ENCODE measurements around the gene ATOH8.

GRCh38 chr2:85785871-85786270 lies 32.1 kb downstream of the ATOH8 start:
- TF ChIP-seq, protein P1, sequence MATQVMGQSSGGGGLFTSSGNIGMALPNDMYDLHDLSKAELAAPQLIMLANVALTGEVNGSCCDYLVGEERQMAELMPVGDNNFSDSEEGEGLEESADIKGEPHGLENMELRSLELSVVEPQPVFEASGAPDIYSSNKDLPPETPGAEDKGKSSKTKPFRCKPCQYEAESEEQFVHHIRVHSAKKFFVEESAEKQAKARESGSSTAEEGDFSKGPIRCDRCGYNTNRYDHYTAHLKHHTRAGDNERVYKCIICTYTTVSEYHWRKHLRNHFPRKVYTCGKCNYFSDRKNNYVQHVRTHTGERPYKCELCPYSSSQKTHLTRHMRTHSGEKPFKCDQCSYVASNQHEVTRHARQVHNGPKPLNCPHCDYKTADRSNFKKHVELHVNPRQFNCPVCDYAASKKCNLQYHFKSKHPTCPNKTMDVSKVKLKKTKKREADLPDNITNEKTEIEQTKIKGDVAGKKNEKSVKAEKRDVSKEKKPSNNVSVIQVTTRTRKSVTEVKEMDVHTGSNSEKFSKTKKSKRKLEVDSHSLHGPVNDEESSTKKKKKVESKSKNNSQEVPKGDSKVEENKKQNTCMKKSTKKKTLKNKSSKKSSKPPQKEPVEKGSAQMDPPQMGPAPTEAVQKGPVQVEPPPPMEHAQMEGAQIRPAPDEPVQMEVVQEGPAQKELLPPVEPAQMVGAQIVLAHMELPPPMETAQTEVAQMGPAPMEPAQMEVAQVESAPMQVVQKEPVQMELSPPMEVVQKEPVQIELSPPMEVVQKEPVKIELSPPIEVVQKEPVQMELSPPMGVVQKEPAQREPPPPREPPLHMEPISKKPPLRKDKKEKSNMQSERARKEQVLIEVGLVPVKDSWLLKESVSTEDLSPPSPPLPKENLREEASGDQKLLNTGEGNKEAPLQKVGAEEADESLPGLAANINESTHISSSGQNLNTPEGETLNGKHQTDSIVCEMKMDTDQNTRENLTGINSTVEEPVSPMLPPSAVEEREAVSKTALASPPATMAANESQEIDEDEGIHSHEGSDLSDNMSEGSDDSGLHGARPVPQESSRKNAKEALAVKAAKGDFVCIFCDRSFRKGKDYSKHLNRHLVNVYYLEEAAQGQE (IDR thresholded peaks at IDR 0.05; ENCODE audit: low read depth, low read length): no peak
- TF ChIP-seq NRF1 (conservative IDR thresholded peaks at IDR 0.05; ENCODE audit: low read depth, low read length) (no peak), TBL1XR1 (IDR thresholded peaks at IDR 0.05; ENCODE audit: low read depth, low read length) (no peak), EZH2 (IDR thresholded peaks at IDR 0.05; ENCODE audit: borderline replicate concordance, control insufficient read depth, low read depth, low read length) (no peak), POLR2AphosphoS5 (IDR thresholded peaks at IDR 0.05; ENCODE audit: low read length) (no peak), TAF1 (IDR thresholded peaks at IDR 0.05; ENCODE audit: borderline replicate concordance, low read depth, low read length) (no peak), RFX5 (IDR thresholded peaks at IDR 0.05; ENCODE audit: low read depth, low read length) (no peak), BHLHE40 (IDR thresholded peaks at IDR 0.05; ENCODE audit: borderline replicate concordance in 1 of 2, low read depth in 2 of 2, low read length in 1 of 2) (no peak), SPI1 (IDR thresholded peaks at IDR 0.05; ENCODE audit: borderline replicate concordance, insufficient read depth, low read depth, low read length) (no peak), NFYA (IDR thresholded peaks at IDR 0.05; ENCODE audit: borderline replicate concordance, low read depth, low read length) (no peak), SIX5 (IDR thresholded peaks at IDR 0.05; ENCODE audit: low read depth, low read length, severe bottlenecking) (no peak), SP1 (IDR thresholded peaks at IDR 0.05; ENCODE audit: low read depth, low read length) (no peak)
- TF ChIP-seq, protein P2, sequence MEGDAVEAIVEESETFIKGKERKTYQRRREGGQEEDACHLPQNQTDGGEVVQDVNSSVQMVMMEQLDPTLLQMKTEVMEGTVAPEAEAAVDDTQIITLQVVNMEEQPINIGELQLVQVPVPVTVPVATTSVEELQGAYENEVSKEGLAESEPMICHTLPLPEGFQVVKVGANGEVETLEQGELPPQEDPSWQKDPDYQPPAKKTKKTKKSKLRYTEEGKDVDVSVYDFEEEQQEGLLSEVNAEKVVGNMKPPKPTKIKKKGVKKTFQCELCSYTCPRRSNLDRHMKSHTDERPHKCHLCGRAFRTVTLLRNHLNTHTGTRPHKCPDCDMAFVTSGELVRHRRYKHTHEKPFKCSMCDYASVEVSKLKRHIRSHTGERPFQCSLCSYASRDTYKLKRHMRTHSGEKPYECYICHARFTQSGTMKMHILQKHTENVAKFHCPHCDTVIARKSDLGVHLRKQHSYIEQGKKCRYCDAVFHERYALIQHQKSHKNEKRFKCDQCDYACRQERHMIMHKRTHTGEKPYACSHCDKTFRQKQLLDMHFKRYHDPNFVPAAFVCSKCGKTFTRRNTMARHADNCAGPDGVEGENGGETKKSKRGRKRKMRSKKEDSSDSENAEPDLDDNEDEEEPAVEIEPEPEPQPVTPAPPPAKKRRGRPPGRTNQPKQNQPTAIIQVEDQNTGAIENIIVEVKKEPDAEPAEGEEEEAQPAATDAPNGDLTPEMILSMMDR (IDR thresholded peaks at IDR 0.05 in 2 of 3, conservative IDR thresholded peaks at IDR 0.05 in 1 of 3; ENCODE audit: control insufficient read depth in 2 of 3, extremely low read depth in 1 of 3, insufficient read depth in 1 of 3, low read depth in 3 of 3, low read length in 3 of 3): no peak
